H7 (cell line): Measurements from ENCODE around the gene E4F1. TPM values are rescaled to one million over a fixed set of nuclear protein-coding genes. Genes with fewer than 3 reads are reported as not detected.

Experiments used
- DNase-seq: peaks from one replicate; pipeline ENCODE4 v3.0.0; 2012
- H3K27me3 ChIP-seq: 2 replicates; pipeline ENCODE4 v1.6.0; 2011; ENCODE audit warnings: mild to moderate bottlenecking, low read length; ENCODE audit not compliant: control insufficient read depth, insufficient read depth
- H3K36me3 ChIP-seq: replicated peaks from 2 replicates; pipeline ENCODE4 v1.5.1; 2011; ENCODE audit warnings: low read length; ENCODE audit not compliant: control insufficient read depth, insufficient read depth
- H3K4me3 ChIP-seq: 2 replicates; pipeline ENCODE4 v1.5.1; 2011; ENCODE audit warnings: low read depth, mild to moderate bottlenecking, control low read depth, low read length, moderate library complexity; ENCODE audit not compliant: insufficient read depth
- total RNA-seq: library from RNA; depleted of rRNA; stranded (reverse); fragments of >200 nt; shearing (Covaris generic); gene quantifications from 2 replicates; pipeline ENCODE4 v1.2.3, GENCODE V29; 2014; rRNA removed

Gene E4F1
- total RNA-seq, 1 experiment from 2014 or later = 36.8 TPM

DNA sequence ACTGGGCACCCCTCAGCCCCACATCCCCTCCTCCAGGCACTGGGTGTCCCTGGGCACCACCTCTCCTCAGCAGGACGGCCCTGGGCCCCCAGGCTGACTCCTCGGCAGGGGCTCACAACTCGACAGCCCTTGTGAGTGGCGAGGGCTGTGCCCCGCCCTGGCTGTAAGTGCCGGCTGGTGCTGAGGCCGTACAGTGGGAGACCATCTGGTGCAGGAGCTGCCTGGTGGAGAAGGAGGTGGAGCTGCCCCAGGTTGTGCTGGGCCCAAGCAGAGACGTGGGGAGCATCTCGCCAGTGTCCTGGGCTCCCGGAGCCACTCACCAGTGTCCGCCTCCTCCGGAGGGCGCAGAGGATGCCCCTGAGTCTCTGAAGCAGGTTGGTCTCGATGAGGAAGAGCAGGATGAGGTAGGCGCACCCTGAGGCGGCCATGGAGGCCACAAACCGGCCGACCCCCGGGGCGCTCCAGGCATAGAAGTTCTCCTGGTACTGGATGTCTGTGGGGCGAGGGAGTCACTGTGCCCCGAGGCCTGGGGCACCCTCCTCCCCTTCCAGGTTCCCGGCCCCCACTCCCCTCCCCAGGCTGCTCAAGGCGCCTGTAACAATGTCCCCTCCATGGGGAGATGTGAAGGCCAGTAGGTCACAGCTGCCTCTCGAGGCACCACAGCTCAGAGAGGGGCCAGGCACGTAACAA is 59.6 kb downstream of the E4F1 start:
- DNase-seq = no peak
- Histone ChIP-seq H3K4me3 (no peak overlapping the region), H3K36me3 (no peaks in the 10 kb centered on the region), H3K27me3 (no peaks in the 10 kb centered on the region)

GRCh38 chr16:2284001-2284770 is 60.8 kb downstream of the E4F1 start:
- Histone ChIP-seq H3K4me3 (no peak overlapping the region), H3K27me3 (no peaks in the 10 kb centered on the region), H3K36me3 (no peaks in the 10 kb centered on the region)
- no peak for DNase-seq

GRCh38 chr16:2284797-2285576 is 61.6 kb downstream of the E4F1 start:
- Histone ChIP-seq H3K27me3 (no peaks in the 10 kb centered on the region), H3K36me3 (no peaks in the 10 kb centered on the region), H3K4me3 (no peak overlapping the region)
- no peak for DNase-seq

Other genes with a start within 250 kb of the E4F1 start
- gene NOXO1, start 242.1 kb upstream of the E4F1 start, total RNA-seq = 1.3 TPM in 1 of 2 replicates, not detected in the other
- gene GFER, start 239.4 kb upstream of the E4F1 start, total RNA-seq = 75.1 and 77.8 TPM in 2 replicates
- gene SYNGR3, start 233.6 kb upstream of the E4F1 start, total RNA-seq = 38.6 and 60.0 TPM in 2 replicates
- gene ZNF598, start 213.8 kb upstream of the E4F1 start, total RNA-seq = 28.4 and 30.8 TPM in 2 replicates
- 2.0 and 2.3 TPM in 2 replicates for gene NPW, start 203.8 kb upstream of the E4F1 start, total RNA-seq
- gene NHERF2, start 196.7 kb upstream of the E4F1 start, total RNA-seq = 14.0 and 17.1 TPM in 2 replicates
- 104 and 108 TPM in 2 replicates for gene NTHL1, start 175.8 kb upstream of the E4F1 start, total RNA-seq
- 37.6 and 42.6 TPM in 2 replicates for gene TSC2, start 175.6 kb upstream of the E4F1 start, total RNA-seq
- gene PKD1, start 87.7 kb upstream of the E4F1 start, total RNA-seq = 45.6 and 64.4 TPM in 2 replicates
- gene RAB26, start 75.0 kb upstream of the E4F1 start, total RNA-seq = 9.2 and 10.7 TPM in 2 replicates
- gene TRAF7, start 67.8 kb upstream of the E4F1 start, total RNA-seq = 147 and 153 TPM in 2 replicates
- gene CASKIN1, start 27.0 kb upstream of the E4F1 start, total RNA-seq = 1.5 and 2.0 TPM in 2 replicates
- gene MLST8, start 18.1 kb upstream of the E4F1 start, total RNA-seq = 25.4 and 28.6 TPM in 2 replicates
- gene BRICD5, start 12.7 kb upstream of the E4F1 start, total RNA-seq = 3.9 and 7.4 TPM in 2 replicates
- 42.5 and 57.4 TPM in 2 replicates for gene PGP, start 8.8 kb upstream of the E4F1 start, total RNA-seq
- gene DNASE1L2, start 12.9 kb downstream of the E4F1 start, total RNA-seq = 0.48 and 0.69 TPM in 2 replicates
- gene ECI1, start 28.0 kb downstream of the E4F1 start, total RNA-seq = 115 and 122 TPM in 2 replicates
- gene RNPS1, start 44.5 kb downstream of the E4F1 start, total RNA-seq = 282 and 306 TPM in 2 replicates
- 6.2 and 6.6 TPM in 2 replicates for gene ABCA3, start 117.1 kb downstream of the E4F1 start, total RNA-seq
- 81.5 and 82.6 TPM in 2 replicates for gene CCNF, start 205.9 kb downstream of the E4F1 start, total RNA-seq
- gene TEDC2, start 236.5 kb downstream of the E4F1 start, total RNA-seq = 87.2 and 90.7 TPM in 2 replicates
- gene NTN3, start 247.7 kb downstream of the E4F1 start, total RNA-seq = 0.73 TPM in 1 of 2 replicates, not detected in the other